GM19463 (cell line): ENCODE data around the gene NFIC.
"Not testable (repeated sequence)": the region's sequence is repeated elsewhere in the genome, so short reads cannot be mapped to it uniquely, and the experiment has no call there.

Experiments
- ATAC-seq: cut with Tn5 transposase; IDR thresholded peaks from one replicate; pipeline ENCODE4 v1.9.1; 2021; ENCODE audit warnings: mild to moderate bottlenecking, moderate library complexity; ENCODE audit not compliant: unreplicated experiment

The NFIC gene

GRCh38 chr19:3370728-3371591 lies 4.6 kb downstream of the NFIC start:
- no peak for ATAC-seq

GRCh38 chr19:3372413-3372812 lies 6.0 kb downstream of the NFIC start:
- ATAC-seq: no peak

GRCh38 chr19:3373971-3374368 lies 7.6 kb downstream of the NFIC start:
- no peak for ATAC-seq

GRCh38 chr19:3374369-3375112 lies 8.2 kb downstream of the NFIC start:
- ATAC-seq: no peak

- ATAC-seq: no peak
Measured at GRCh38 chr19:3375221-3376090, 9.1 kb downstream of the NFIC start.

GRCh38 chr19:3376091-3376455 lies 9.7 kb downstream of the NFIC start:
- not testable (repeated sequence) for ATAC-seq

- no peak for ATAC-seq
Measured at GRCh38 chr19:3378352-3379150, 12.2 kb downstream of the NFIC start.

GRCh38 chr19:3380829-3381228 lies 14.4 kb downstream of the NFIC start:
- no peak for ATAC-seq

- no peak for ATAC-seq
Measured at GRCh38 chr19:3381701-3382372, 15.5 kb downstream of the NFIC start.

- ATAC-seq: no peak
Measured at GRCh38 chr19:3382460-3383100, 16.2 kb downstream of the NFIC start.

GRCh38 chr19:3383121-3383722 lies 16.8 kb downstream of the NFIC start:
- no peak for ATAC-seq

GRCh38 chr19:3386447-3387234 lies 20.3 kb downstream of the NFIC start:
- ATAC-seq: no peak

GRCh38 chr19:3387645-3388589 lies 21.5 kb downstream of the NFIC start:
- ATAC-seq: no peak

GRCh38 chr19:3389446-3389778 lies 23.0 kb downstream of the NFIC start:
- ATAC-seq: no peak

- ATAC-seq: no peak
Measured at GRCh38 chr19:3389876-3390371, 23.5 kb downstream of the NFIC start.

- not testable (repeated sequence) for ATAC-seq
Measured at GRCh38 chr19:3391911-3392310, 25.5 kb downstream of the NFIC start.

- ATAC-seq: no peak
Measured at GRCh38 chr19:3392480-3392879, 26.1 kb downstream of the NFIC start.
